K562 (cell line): ENCODE results near the gene ITGB2. TPM values are rescaled to one million over a fixed set of nuclear protein-coding genes. Genes with fewer than 3 reads are reported as not detected.

ENCODE experiments used
- GMEB1 ChIP-seq: fragments of 250-450 bp; sonication (Bioruptor Pico); IDR thresholded peaks from 2 replicates; pipeline ENCODE4 v1.4.0; 2020; ENCODE audit warnings: mild to moderate bottlenecking
- HNRNPLL ChIP-seq: fragments of 200-400 bp; formaldehyde crosslinking; IDR thresholded peaks from 2 replicates; pipeline ENCODE4 v1.6.1; 2017; ENCODE audit warnings: low read length, low read depth, mild to moderate bottlenecking; ENCODE audit not compliant: poor library complexity, severe bottlenecking
- MCM7 ChIP-seq, 2 experiments: fragments of 450-650 bp; IDR thresholded peaks; 2 replicates each; pipeline ENCODE4 v1.6.1; 2016 to 2018
- NR0B1 ChIP-seq: fragments of 450-650 bp; IDR thresholded peaks from one replicate; pipeline ENCODE4 v1.6.1; 2018; ENCODE audit warnings: mild to moderate bottlenecking, moderate library complexity; ENCODE audit not compliant: partially characterized antibody
- SMC3 ChIP-seq: conservative IDR thresholded peaks from 2 replicates; pipeline ENCODE4 v1.6.1; 2011; ENCODE audit warnings: low read depth, low read length, improper control_type of control experiment; ENCODE audit not compliant: insufficient read depth
- TAL1 ChIP-seq: fragments of 450-650 bp; IDR thresholded peaks from 2 replicates; pipeline ENCODE4 v1.6.1; 2016; ENCODE audit warnings: mild to moderate bottlenecking
- ZFP91 ChIP-seq: sonication (generic); formaldehyde crosslinking; IDR thresholded peaks from 2 replicates; pipeline ENCODE4 v1.8.0; 2022; ENCODE audit warnings: mild to moderate bottlenecking, missing genetic modification reagents
- ZFPM2 ChIP-seq: fragments of 250-450 bp; sonication (Bioruptor Pico); IDR thresholded peaks from 2 replicates; pipeline ENCODE4 v1.5.1; 2022; ENCODE audit warnings: mild to moderate bottlenecking
- ZNF518B ChIP-seq: fragments of 250-450 bp; sonication (Bioruptor Pico); IDR thresholded peaks from 2 replicates; pipeline ENCODE4 v1.5.0; 2021; ENCODE audit warnings: mild to moderate bottlenecking, moderate library complexity
- polyA plus RNA-seq, 8 experiments: library from polyadenylated mRNA; depleted of rRNA in 4 of 8; stranded (reverse) in 5 of 8; unstranded in 3 of 8; fragments of >200 nt; fragmentation: Nextera tagmentation in 2 of 8; fragmentation: Illumina TruSeq in 1 of 8; extraction: Ambion mirVana in 2 of 8; extraction: Trizol in 1 of 8; gene quantifications; 2 replicates each; pipeline versions ENCODE4 v1.2.1 to v1.2.3, GENCODE V29; 2011 to 2014; ENCODE audit warnings: inconsistent platforms in 1 of 8, missing spikeins in 1 of 8
- total RNA-seq, 7 experiments: library from RNA; depleted of rRNA in 6 of 7; stranded (reverse); fragments of >200 nt in 6 of 7; fragmentation: Illumina TruSeq in 2 of 7; extraction: Trizol in 2 of 7; gene quantifications; 2 replicates each; pipeline versions ENCODE4 v1.2.1 to v1.2.3, GENCODE V29; 2011 to 2021; ENCODE audit warnings: low replicate concordance in 1 of 7

Gene ITGB2
- total and polyA plus RNA-seq, 9 of the 15 experiments (the other 6 are each of a cell fraction or from before 2014, with no cell fraction given): 0.07 to 1.3 (median 0.51) TPM; not detected in 2

- TF ChIP-seq GMEB1 (CRISPR knock-in tag): peak; percentile 17; the same call in 1 of the 2 replicates
- peak; percentile 41 for TF ChIP-seq HNRNPLL
- no peak for TF ChIP-seq NR0B1
- 0 out of 2 replicates have a peak, but pooled peaks have one; percentile 7 for TF ChIP-seq ZFPM2 (CRISPR knock-in tag)
- TF ChIP-seq SMC3: 0 out of 2 replicates have a peak, but pooled peaks have one; percentile 23
- TF ChIP-seq TAL1: peak; percentile 99
- no peak for TF ChIP-seq ZFP91 (CRISPR knock-in tag)
- no peak for TF ChIP-seq ZNF518B
- TF ChIP-seq MCM7 (IDR thresholded peaks at IDR 0.05): no peak
Observed at GRCh38 chr21:44854664-44855446, 65.8 kb downstream of the ITGB2 start (continued).
